RPMI7951 (cell line): ENCODE results near the gene EMP2. TPM values are rescaled to one million over a fixed set of nuclear protein-coding genes. Genes with fewer than 3 reads are reported as not detected.
A peak's percentile ranks its signal among the peaks of the same experiment; 100 is the strongest.

ENCODE experiments used
- DNase-seq: peaks from one replicate; pipeline ENCODE4 v3.0.0-alpha.2; 2012; ENCODE audit warnings: low read depth
- total RNA-seq: library from RNA; depleted of rRNA; stranded (reverse); fragments of >200 nt; shearing (Covaris generic); gene quantifications from 2 replicates; pipeline ENCODE4 v1.2.3, GENCODE V29; 2014

The EMP2 gene
- total RNA-seq, 1 experiment from 2014 or later, result 37.0 TPM

DNA sequence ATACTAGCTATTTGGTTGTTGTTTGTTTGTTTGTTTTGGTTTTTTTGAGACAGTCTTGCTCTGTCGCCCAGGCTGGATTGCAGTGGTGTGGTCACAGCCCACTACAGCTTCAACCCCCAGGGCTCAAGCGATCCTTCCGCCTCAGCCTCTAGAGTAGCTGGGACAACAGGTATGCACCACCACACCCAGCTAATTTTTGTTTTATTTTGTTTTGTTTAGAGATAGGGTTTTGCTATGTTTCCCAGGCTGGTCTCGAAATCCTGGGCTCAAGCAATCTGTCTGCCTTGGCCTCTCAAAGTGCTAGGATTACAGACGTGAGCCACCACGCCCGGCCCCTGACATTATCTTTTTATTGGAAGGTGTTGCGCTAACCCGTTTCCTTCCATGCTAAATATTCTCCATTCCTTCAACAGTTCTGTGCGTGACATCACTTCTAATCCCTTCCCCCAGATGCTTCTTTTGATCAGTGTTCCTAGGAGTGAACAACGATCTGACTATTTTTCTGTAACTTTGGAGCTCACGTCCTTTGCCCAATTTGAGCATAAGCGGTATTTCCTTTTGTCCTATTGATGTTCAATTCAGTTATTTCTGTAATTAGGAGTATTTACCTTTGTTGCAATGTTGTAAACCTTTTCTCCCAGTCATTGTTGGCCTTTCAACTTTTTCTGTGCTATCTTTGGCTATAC is 30.2 kb upstream of the EMP2 start:
- no peak for DNase-seq

DNA sequence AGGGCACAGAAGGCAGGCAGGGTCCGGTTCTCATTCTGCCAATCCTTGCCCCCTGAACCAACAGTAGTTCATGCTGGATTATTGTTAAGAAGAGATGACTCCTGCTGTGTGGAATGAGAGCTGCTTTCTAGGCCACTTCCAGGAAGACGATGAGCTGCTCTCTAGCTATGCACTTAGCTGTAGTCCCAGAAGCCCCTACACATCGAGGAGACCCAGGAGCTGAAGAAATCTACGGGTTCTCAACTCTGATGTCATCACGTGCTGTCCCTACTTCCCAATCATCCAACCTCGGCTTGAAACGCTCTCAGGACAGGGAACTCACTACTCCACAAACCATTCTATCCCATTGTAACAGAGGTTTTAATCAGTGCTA is 29.0 kb upstream of the EMP2 start:
- DNase-seq, result peak; percentile 17

DNA sequence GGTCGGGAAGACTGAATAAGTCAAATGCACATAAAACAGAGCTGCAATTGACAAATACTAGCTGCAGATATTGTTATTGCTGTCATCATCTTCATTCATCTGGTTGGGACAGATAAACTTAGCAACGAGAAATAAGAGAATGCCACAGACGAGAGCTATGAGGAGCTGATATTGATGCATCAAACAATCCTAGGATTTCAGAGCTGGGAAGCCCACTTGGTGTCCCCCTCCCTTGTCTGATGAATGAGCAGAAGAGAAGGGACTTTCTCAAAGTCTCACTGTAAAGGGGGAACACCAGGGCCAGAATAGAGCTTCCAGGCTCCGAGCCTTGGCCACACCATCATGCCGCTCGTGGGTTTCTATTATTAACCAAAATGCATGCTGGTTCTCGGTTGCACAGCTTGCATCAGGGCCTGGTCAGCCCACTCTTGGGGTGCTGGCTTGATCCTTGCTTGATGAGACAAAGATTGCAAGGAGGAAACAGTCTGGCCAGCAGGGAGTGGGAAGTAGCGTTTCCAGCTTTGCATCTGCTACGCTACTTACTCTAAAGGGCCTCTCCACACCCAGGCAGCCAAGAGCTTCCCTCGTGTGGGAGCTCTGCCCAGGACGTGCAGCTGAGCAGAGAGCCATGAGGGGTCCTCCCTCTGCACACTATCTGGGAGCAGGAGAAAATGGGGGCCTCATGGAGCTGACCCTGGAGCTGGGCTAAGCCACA is 28.4 kb upstream of the EMP2 start:
- no peak for DNase-seq

DNA sequence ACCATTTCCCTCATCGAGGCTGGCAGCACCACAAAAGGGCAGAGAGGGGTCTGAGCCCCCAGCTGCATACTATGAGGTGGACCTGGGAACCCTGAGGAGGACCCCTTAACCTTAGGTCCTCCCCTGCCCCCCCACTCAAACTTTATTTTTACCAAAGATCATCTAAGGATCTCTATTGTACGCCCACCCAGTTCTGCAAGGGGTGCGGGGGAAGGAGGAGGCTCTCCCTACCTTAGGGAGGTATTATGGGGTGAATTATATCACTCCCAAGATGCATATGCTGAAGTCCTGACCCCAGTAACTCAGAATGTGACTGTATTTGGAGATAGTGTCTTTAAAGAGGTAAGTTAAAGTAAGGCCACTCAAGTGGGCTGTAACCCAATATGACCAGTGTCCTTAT is 26.8 kb upstream of the EMP2 start:
- DNase-seq, result no peak

DNA sequence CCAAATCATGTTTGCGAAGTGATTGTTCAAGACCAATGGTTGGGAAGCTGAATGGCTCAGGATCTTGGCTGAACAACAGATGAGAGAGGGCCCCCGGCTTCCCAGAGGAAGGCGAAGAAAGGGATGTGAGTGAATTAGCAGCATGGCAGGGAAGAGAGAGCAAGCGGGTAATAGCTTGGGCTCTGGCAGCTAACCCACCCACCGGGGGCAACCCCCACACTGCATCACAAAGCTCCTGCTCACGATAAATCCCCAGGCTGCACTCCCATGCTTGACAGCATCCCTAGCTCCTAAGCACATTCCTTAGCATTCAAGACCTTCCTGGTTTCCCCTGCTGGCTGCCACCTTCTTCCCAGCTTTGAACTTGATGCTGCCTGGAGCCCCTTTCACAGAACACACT is 26.2 kb upstream of the EMP2 start:
- no peak for DNase-seq

DNA sequence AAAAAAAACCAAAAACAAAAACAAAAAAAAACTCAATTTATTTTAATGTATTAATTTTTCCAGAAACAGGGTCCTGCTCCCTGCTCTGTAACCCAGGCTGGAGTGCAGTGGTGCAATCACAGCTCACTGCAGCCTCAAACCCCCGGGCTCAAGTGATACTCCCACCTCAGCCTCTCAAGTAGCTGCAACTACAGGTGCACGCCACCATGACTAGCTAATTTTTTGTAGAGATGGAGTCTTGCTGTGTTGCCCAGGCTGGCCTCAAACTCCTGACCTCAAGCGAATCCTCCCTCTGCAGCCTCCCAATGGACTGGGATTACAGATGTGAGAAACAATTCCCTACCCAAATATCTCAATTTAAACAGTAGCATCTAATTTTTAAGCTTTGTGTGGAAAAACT is 25.2 kb upstream of the EMP2 start:
- DNase-seq, result no peak

DNA sequence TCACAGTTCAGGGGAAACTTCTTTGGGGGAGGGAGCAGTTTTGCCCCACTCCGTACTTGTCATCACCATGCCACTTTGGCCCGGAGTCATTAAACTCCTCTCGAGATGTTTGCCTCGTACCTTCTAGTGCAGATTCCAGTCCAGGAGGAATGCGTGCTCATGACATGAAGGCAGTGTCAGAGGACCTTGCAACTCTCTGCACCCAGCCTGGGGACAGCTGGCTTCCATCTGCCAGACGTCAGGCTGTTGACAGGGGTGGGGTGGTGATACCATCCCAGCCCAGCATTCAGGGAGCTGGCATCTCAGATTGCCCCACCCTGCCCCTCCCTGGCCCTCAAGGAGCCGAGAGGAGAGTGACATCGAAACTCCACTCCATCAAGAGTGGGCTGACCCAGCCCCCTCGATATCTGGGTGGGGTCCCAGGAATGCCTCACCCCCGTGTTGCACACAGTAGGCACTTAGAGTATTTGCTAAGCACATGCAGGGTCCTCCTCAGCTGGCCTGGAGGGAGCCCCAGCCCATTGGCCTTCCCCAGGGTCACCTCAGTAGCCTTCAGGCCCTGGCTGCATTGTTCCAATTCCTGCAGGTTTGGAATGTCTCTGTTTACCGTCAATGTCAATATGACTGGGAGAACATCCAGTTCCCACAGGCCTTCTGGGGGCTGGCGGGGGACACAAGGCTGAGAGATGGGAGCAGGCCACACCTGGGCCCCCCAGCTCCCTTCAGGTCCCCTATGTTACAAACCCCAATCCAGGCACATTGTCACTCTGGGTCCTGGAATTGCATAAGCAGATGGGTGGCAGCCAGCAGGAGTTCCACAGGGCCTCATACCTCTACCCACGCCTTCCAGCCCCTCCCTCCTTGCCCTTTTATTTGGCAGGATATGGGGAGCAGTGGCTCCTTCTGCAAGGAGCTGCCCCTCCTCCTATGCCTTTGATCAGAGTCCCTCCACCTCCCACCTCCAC is 21.3 kb upstream of the EMP2 start:
- no peak for DNase-seq

DNA sequence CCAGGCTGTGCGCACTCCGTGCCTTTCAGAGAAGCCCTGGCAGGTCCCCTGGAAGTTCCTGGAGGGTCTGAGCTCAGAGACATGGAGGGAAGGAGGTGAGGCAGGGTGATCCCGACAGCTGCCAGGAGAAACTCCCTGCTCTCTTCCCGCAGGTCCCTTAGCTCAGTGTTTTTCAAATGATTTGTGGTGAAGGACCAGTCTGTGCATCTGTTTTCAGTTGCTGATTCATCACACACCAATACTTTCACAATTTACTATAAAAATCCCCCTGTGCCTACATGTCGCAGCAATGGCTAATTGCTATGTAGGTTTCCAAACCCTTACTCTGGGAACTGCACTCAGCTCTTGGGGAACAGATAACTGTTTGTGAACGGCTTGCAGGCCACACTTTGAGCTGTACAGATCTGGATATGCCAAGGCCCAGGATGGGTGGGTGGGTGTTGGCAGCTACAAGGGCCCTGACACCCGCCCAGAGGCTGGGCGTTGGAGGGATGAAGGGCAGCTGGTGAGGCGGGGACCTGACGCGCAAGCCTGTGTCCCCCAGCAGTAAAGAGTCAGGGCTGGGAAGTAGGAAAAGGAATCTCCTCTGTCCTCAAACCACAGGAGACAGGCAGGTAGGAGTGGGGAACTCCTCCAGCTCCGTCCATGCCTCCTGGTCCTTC is 20.5 kb upstream of the EMP2 start:
- DNase-seq, result no peak

DNA sequence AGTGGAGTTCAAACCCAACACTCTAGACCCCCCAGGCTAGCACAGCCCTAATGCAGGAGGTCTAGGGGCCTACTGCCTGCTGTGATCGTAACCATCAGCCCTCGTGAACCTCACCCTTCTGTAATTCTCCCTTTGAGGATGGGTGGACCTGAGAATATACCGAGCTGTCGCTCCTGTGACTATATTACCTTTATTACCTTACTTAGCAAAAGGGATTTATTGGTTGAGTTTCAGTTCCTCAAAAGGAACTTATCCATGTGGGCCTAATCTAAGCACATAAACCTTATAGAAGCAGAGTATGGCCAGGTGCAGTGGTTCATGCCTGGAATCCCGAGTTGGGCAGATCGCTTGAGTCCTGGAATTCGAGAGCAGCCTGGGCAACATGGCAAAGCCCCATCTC is 19.2 kb upstream of the EMP2 start:
- DNase-seq, result no peak

DNA sequence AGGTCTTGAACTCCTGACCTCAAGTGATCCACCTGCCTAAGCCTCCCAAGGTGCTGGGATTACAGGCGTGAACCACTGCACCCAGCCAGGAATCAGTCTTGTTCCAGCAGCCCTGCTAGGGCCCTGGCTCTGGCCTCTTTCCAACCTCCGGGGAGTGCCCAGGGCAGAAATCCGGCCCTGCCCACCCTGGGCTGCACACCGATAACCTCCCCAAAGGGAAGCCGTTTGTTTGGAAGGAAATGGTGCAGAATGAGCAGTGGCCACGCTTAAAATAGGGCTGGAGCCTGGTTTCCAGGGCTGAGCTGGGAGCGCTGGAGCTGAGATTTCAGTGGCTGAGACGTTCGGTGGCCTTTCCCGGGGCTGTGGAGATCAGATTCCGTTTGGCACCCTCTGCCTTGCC is 17.8 kb upstream of the EMP2 start:
- DNase-seq, result no peak

DNA sequence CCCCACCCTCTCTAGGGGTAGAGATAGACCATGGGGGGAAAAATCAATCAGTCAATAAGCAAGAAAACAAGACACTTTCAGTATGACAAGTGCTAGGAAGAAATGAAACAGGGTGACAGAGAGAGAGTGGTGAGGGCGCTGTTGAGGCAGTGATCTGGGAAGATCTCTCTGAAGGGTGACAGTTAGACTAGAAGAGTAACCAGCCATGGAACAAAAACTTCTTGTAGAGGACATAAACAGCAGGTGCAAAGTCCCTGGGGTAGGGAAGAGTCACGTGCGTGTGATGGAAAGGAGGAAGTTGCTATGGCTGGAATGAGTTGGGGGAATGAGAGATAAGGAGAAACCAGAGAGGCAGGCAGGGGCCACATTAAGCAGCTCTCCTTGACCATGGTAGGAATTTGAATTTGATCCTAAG is 16.8 kb upstream of the EMP2 start:
- no peak for DNase-seq

DNA sequence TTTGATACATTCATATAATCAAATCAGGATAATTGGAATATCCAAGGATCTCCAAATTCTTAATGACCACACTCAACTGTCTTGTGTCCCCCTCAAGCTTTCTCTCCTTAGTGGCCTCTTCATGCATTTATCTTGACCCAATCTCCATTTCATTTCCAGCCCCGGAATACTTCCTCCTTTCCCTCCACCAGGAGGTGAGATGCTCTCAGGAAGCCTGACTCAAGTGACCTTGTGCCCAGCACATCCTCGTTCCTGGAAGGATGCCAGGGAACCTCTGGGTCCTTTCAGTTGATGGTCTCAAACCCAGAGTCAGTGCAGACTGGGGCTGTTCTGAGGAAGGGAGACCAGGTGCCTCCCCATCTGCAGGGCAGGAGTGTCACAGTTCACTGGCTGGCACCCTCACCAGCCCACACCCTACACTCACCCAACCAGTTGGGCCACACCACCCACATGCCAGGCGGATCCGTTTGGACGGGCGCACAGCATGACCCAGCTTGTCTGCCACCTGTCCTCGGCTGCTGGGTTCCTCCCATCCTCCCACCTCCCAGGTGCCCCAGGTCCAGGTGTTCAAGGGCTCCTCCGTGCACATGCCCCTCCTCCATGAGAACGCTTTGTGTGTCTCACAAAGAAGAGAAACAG is 14.0 kb upstream of the EMP2 start:
- no peak for DNase-seq

DNA sequence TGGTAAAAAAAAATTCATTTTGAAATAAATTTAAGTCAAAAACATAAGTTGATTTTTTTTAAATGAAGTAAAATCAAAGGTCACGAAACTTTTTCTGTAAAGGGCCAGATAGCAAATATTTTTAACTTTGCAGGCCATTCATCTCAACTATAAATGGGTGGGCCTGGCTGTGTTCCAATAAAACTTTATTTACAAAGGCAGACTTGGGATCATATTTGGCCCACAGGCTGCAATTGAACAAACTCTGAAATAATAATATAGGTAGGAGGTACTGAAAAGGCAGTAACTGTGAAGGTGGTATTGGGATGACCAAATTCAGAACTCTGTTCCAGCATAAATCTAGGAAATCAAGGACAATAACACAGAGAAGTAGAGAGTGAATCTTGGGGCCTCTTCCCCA is 12.2 kb upstream of the EMP2 start:
- no peak for DNase-seq

DNA sequence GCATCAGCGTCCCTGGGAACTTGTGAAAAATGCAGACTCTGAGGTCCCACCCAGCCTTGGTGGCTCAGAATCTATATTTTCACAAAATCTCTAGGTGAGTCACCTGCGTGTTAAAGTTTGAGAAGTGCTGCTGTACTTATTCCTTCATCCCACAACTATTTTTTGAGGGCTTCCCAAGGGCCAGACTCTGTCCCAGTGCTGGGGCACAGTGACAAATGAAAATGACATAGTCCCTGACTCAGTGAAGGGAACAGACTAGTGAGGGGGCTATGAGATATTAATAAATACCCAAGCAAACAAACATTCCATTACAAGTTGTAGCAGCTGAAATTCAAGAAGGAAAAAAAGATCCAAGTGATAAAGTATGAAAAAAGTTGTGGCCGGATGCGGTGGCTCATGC is 9.9 kb upstream of the EMP2 start:
- no peak for DNase-seq

DNA sequence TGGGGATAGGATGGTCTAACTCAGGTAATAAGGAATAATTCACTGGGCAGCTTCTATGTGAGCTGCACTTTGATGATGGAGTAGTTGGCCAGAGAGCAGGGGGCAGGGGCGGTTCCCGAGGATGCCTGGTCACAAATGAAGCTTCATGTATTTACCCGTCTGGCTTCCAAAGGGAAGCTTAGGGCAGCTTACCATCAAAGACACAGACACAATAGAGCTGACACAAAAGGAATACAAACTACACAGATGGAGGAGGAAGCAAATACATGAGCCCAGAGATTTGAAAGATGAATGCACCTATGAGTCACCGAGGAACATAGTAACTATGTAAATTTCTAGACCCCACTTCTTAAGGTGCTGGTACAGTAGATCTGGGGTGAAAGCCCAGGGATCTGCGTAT is 8.7 kb upstream of the EMP2 start:
- DNase-seq, result no peak

DNA sequence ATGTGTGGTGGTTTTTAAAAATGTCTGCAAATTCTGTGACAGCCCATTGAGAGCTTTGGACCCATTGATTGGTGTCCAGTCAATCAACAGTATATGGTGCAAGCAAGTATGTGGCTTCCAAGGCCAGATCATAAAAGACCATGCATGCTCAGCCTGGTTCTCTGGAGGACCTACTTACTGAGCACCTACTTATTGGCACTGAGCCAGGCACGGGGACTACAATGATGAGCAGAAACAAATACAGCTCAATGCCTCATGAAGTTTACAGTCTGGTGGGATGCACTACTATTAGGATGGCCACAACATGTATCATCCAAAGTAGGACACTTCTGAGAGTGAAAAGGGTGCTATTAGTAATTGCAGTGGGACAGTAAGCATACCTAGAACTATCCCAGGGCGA is 7.2 kb upstream of the EMP2 start:
- DNase-seq, result no peak

DNA sequence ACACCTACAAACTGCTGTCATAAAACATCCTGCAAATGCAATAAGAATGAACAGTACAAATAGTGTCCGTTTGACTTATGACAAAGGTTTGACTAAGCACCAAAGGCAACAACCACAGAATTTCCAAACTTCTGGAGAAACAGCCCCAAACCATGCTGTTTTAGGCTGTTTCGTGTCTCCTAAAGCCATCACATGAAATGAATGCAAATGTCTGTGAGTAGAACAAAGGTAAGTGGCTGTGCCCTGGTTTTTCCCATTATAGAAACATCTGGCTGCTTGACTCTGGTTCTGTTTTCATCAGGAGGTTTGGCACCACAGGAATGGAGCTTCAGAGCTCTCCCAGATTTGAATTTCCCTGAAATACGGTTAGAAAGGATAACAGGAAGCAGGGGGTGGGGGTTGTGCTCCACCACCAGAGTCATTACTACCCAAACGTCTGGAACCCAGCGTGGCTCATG is 4.6 kb upstream of the EMP2 start:
- DNase-seq, result peak; percentile 47

DNA sequence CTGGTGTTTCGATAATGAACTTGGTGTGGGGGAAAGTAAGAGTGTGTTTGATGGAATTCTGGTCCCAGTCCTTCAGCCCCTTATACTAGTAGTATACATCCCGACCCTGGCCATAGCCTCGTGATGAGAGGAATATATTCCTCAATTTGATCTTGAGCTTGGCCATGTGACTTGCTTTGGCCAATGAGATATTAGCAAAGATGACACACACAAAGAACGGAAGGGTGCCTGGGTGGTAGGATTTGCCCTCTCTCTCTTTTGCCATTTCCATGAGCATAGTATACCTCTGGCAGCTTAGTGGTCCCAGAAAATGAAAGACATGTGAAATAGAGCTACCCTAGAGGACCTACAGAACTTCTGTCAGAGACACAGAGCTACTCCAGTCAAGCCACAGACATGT is 2.9 kb upstream of the EMP2 start:
- no peak for DNase-seq

DNA sequence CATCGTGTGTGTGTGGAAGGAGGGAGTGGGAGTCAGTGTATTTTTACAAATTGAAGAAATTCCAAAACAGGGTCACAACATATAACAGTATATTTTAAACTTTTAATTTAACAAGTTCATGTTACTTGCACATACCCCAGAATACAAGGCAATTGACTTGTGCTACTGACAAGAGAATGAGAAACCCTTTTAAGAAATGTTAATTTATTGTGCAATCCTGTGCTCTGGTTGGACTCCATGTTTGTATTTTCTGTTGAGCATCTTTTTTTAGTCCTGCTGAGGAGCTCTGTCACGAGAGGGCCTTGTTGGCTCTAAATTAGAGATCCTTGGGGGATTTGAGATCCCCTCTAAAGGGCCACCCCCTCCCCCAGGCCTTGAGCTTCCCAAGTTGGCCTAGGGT is 1.1 kb upstream of the EMP2 start:
- no peak for DNase-seq

DNA sequence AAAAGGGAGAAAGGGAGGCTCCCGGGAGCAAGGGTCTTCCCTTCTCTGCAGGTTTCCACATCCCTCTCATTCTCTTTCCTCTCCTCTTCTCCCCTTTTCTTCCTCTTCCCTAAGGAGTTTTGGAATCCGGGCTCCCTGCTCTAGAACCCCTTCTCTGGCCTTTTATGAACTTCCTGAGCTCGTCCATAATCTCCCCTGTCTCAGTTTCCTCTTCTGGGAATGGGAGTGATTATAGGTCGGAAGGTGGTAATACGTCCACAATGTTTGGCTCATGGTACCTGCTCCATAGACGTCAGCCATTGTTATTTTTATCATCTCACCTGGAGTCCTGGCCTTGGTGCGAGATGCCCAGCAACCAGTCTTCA is 467 bp upstream of the EMP2 start:
- DNase-seq, result no peak

DNA sequence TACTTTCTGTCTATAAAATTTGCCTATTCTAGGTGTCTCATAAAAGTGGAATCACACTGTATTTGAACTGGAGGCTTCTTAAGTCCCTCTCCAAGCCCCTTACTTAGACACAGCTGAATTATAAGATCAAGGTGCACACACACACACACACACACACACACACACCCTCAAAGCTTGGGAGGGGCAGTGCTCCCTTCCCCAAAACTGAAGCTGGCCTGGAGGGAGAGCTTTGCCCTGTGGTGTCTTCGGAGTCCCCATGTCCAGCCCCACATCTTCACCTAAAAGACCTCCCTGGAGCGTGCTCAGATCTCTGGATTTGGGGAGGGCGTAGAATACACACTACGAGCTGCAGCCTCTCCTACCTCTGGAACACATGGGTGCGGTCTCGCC is 828 bp downstream of the EMP2 start:
- no peak for DNase-seq
